IPS-11a (cell line): ENCODE data around the gene PRDM8.
"Not testable (repeated sequence)": the region's sequence is repeated elsewhere in the genome, so short reads cannot be mapped to it uniquely, and the experiment has no call there.

Experiments used
- H3K4me3 ChIP-seq: one replicate; pipeline ENCODE4 v1.5.1; 2013; ENCODE audit warnings: low read depth, low read length, control low read depth

PRDM8 gene

DNA sequence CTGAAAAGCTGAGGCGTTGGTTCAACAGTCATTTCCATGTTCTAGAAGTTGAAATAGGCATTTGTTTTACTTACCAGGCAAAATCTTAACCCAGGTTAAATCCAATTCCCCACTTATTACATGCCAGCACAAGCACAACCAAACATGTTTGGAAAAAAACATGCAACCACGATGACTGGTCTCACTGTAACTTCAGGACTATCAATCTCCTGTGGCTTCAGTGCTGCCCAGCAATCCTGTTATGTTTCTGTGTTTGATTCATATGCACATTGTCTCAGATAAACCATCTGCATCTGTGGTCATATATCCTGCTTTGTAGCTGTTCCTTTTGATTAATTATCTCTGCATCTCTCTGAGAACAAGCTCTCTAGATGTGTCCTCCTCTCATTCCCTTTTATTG, 28.3 kb downstream of the PRDM8 start:
- no peak overlapping the region for H3K4me3 ChIP-seq

DNA sequence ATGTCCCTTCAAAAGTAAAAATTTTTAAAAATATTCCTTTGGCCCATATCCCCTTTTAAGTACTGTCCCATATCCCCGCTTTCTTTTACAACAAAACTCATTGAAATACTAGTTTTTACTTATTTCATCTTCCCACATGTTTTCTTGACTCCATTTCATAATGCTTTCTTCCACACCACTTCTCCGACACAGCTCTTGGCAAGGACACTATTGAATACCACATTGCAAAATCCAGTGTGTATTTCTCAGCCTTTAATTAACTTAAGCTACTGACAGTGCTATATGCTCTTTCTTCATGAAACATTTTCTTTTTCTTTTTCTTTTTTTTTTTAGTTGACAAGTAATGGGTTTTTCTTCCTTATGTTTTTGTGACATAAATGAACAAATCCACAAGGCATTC, 28.8 kb downstream of the PRDM8 start:
- no peak overlapping the region for H3K4me3 ChIP-seq

DNA sequence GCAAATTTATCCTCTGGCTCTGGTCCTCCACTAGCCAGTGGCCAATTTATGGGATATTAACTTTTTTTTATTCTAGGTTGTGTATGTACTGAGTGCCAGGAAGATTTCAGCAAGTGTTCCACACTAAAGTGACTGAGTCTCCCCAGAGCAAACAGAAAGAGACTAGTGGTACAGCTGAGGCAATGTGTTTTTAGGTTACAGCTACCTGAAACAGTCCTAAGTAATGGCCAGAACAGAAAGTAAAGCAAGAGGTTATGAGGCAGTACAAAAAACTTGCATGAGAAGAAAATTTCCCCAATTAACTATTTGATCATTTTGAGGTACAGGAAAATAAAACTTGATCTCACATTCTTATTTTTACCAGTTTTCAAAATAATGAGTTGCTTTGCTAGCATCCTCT, 31.2 kb downstream of the PRDM8 start:
- H3K4me3 ChIP-seq, result no peak overlapping the region

DNA sequence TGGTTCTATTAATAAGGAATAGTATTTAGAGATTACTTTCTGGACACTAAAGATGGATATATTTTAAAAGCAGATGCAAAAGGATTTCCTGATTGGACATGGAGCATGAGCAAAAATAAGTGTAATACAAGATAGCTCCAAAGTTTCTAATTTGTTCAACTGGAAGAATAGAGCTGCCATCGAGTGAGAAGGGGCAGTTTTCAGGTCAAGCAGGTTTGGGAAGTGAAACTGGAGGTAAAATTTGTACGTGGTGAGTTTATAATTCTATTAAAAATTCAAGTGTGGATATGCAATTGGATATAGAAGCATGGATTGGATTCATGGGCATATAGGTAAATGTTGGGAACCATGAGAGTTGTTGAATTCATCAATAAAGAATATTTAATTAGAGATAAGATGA, 31.8 kb downstream of the PRDM8 start:
- H3K4me3 ChIP-seq, result no peak overlapping the region

DNA sequence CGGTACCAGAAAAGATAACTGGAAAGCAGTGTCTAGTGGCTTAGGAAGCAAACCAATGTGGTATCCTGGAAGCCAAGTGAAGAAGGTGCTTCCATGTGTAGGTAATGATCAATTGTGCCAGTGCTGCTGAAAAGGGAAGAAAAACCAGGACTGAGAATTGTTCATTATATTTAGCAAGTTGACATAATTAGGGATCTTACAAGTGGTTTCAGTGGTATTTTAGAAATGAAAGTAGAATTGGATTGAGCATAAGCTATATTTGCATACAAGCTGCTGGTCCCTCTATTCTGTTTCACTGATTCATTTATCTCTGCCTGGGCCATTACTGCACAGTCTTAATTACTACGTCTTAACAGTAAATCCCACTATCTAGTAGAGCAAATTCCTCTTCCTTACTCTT, 32.3 kb downstream of the PRDM8 start:
- H3K4me3 ChIP-seq, result no peak overlapping the region

DNA sequence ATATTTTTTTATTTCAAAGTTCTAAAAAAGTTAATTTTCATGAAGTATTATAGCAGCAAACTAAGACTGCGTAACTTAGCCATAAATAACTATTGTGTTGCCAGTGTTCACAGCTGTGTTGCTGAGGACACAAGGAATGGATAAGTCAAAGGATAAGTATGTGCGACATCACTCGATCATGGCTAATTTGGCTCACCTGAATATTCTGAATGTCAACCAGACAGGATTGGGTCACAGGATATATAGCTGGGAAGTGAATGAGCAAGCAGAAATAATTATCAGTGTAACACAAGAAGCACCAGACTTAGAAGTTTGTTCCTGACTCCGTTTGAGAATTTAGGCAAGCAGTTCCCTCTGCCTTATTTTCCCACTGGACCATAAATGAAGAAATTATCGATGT, 33.9 kb downstream of the PRDM8 start:
- H3K4me3 ChIP-seq, result no peak overlapping the region

DNA sequence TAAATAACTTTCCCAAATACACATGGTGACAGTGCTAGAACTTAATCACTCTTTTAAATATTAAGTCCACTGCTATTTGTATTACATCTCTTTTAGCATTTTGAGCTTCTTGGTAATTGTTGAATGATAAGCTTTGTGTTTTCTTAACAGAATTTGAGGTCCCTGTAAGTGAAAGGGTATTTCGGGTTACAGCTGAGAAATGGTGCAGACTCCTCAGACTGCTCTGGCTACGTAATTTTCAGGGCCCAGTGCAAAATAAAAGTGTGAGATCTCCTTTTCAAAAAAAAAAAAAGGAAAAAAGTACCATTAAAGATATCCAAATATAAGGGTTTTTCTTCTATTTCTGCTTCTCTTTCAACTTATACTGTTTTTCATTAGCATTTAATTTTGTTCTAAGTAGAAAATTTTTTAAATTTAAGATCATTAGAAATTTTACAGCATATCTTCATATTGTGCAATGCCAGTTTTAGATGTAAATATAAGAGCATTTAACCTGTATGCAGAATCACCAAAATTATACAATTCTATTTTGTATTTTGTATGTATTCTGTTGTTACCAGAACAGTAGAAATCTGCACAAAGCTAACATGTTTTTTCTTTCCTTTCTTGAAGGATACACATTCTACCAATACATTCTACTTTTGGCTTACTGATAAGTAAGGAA, 35.5 kb downstream of the PRDM8 start:
- no peak overlapping the region for H3K4me3 ChIP-seq

DNA sequence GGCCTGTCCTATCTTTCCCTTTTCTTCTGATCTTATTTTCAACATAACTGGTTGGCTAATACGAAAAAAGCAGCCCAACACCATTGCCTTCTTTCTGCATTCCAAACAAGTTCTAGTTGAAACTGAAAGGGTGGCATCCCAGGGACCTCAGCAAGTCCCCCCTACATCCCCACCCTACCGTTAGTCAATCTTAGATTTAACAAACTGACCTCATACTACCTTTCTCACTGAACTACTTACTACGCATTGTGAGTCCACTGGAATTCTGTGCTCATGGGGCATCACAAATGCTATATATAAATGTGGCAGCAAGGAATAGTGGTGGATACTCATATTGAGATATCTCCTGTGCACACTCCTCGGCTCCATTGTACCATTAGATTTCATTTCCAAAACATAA, 36.1 kb downstream of the PRDM8 start:
- H3K4me3 ChIP-seq, result no peak overlapping the region

DNA sequence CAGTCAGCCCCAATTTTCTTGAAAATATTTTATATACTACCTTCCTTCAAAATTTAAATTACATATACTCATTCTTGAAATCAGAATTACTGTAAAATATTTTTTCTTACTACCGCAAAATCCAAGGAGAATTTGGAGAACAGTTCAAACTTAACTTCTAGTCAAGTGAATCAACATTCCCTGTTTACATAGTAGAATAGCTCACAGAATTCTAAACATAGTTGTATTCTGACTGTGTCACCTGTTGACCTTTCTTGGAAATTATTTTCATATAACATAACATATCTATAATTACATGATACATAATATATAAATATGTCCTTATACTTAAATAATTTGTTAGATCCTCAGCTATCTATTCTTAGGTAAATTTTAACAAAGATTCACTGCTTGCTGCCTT, 38.1 kb downstream of the PRDM8 start:
- no peak overlapping the region for H3K4me3 ChIP-seq

DNA sequence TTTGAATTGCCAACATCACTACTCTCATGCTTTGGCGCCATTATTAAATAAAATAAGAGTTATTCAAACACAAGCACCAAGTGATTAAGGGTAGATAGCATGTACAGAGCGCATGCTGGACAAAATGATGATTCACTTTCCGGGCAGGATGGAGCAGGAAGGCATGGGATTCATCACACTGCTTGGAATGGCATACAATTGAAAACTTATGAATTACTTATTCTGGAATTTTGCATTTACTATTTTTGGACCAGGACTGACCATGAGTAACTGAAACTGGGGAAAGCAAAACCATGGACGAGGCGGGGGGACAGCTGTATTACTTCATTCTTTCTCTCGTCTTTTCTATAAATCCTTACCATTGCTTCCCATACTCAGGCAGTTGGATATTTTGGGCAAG, 40.7 kb downstream of the PRDM8 start:
- H3K4me3 ChIP-seq, result no peak overlapping the region

DNA sequence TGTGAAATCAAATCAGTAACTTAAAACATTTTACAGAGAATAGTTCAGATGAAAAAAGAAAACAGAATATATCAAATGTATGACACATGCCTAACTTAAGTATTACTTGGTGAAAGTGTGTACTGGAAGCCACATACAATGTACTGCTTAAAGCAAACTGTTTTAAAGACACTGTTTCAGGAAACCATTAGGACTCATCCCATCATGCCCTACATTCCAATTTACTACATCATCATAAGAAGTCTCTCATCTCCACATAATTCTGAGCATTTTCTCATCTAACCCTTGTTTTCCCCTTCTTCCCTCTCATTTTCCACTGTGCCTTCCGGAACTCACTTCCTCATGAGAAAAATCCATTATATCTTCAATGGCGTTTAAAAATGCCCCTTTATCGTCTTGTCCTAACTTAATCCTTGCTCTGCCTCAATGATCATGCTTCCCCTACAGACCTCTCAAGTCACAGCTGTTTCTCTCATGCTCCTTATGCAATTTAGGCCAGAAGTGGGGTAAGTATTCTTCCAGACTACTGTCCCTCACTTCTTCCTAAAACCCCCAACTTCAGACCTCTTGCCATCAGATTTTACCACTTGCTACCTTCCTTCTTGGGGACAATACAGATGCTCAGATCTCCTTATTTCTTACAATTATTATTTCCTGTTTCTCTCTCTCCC, 42.3 kb downstream of the PRDM8 start:
- no peak overlapping the region for H3K4me3 ChIP-seq

DNA sequence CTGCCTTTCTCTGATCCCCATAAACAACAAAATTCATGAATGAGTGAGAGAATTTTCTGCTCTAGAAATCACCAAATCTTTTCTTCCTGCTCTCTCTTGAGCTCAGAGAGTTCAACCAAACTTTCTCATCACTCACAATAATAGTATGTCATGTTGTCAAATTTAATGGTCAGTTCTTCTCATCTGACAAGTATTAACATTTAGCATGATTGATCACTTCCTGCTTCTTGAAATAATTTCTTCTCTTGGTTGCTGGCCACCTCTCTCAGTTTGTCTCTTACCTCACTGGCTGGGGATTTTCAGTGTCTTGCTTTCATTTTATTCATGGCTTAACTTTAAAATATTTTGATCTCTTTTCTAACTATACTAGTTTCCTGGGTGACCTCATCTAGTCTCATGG, 43.7 kb downstream of the PRDM8 start:
- H3K4me3 ChIP-seq, result no peak overlapping the region

DNA sequence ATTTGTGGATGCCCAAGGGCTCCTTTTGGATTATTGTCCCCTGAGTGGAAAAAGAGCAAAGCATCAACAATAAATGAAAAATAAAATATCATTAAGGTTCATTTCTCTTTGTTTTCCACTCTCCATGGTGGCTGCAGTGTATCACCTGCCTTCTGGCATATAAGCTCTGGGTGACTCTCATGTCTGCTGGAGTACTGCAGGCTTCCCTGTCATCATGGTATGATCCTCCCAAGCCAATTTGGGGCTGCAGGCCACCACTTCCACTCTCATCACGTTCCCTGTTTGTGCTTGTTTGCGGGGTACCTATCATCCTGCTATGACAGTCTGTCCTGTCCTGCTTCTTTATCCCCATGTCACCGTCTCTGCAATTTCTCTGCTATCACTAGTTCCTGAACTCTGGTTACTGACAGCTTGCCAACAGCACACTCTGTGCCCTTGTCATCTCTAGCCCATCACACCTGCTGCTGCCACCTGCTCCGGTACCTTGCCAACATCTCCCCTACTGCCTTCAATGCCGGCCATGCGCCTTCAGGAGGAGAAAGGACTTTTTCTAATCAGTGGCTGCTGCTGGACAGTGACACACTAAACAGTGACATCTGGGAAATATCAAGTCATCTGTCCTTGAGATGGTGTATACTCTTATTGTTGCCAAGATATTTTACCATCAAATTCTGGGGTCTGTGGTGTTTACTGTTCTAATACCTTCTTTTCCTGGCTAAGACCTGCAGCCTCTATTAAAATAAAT, 46.1 kb downstream of the PRDM8 start:
- H3K4me3 ChIP-seq, result no peak overlapping the region

DNA sequence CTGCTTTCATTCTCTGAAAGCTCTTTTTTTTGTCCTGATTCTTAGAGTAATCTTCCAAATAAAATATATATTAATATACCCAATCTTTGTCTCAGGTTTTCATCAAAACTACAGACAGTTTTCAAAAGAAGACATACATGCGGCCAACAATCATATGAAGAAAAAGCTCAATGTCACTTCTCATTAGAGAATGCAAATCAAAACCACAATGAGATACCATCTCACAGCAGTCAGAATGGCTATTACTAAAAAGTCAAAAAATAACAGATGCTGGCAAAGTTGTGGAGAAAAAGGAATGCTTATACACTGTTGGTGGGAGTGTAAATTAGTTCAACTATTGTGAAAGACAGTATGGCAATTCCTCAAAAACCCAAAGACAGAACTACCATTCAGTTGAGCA, 50.2 kb downstream of the PRDM8 start:
- H3K4me3 ChIP-seq, result not testable (repeated sequence)

DNA sequence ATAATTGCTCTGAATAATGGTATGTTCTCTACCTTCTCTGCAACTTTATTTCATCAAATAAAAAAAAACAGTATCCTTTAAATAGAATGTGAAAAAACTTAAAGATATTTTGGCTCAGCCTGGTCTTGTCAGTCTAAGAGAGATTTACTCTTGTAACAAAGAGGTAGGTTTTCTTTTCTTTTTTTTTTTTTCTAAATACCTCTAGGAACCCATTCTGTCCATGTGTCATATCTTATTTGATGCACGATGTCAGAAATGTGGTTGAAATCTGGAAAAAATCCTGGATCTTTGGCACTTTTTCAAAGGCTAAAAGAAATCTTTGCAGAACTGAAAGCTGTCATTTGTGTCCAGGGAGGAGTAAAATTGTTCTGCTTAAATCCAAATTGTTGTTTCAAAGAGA, 51.8 kb downstream of the PRDM8 start:
- no peak overlapping the region for H3K4me3 ChIP-seq

DNA sequence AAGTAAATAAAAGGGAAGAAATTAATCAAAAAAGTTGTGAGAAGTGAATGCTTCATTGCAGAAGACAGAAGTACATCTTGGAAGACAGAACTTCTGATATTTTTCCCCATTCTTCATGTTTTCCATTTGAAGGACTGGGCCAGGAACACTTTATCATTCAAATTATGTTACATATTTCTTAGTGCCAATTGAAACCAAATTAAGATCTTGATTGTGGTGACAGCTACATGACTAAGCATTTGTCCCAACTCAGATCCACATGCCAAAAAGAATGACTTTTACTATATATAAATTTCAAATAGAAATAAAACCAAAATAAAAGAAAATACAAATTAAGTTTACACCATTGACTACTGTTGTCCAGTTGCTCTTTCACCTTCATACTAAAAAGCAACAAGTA, 55.1 kb downstream of the PRDM8 start:
- no peak overlapping the region for H3K4me3 ChIP-seq

DNA sequence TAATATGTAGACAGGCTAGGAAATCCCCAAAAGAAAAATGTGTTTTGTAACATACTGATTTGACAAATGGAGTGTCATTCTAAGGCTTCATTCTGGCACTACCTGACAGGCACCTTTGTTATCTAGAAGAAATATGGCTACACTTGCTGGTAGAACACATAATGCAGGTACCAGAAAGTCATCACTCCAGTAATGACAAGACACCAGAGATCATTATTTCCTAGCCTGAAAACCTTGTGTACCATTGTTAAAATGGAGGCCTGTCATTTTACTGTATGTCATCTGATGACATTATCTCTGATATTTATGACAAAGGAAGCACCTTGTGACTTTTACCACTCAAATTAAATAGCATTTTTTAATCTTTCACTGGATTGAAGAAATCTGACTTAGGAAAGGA, 55.6 kb downstream of the PRDM8 start:
- H3K4me3 ChIP-seq, result no peak overlapping the region

DNA sequence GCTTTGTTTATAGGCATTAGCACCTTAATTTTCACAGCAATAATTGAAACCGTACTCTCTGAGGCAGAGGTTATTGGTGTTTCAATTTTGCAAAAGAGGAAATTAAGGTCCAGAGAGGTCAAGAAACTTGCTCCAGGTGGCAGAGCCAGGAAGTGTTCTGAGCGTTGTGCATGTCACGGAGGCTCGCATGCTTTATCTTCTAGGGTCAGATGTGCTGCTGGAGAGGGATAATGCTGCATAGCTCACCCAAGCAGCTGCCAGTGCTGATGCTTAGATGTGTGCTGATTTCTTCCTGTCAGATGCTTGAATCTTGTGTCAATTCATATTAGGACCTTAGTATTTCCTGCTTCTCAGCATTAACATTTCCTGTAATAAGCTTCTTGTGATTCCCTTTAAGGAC, 56.2 kb downstream of the PRDM8 start:
- no peak overlapping the region for H3K4me3 ChIP-seq
